Cardiac fibroblast (primary cell): ENCODE results near the gene HNRNPDL.
"Not testable (repeated sequence)": the region's sequence is repeated elsewhere in the genome, so short reads cannot be mapped to it uniquely, and the experiment has no call there.

Experiments
- DNase-seq, 2 donors: peaks; one replicate each; pipeline versions ENCODE4 v3.0.0 to v3.0.0-alpha.2; 2010; ENCODE audit warnings: low read depth in 2 of 2
- H3K4me3 ChIP-seq, 2 donors: replicated peaks in 1 of 2; 1 replicate in 1 of 2; 2 replicates in 1 of 2; pipeline ENCODE4 v1.5.1; 2011; ENCODE audit warnings: low read depth in 2 of 2, low read length in 2 of 2, mild to moderate bottlenecking in 2 of 2, moderate library complexity in 1 of 2
- CTCF ChIP-seq: IDR thresholded peaks from one replicate; pipeline ENCODE4 v1.5.1; 2011; ENCODE audit warnings: low read depth, mild to moderate bottlenecking, low read length, inconsistent platforms

Gene HNRNPDL

GRCh38 chr4:82419451-82419850 is 10.8 kb downstream of the HNRNPDL start:
- DNase-seq = no peak
- no peak for TF ChIP-seq CTCF
- H3K4me3 ChIP-seq = no peak overlapping the region

GRCh38 chr4:82415922-82416365 is 14.3 kb downstream of the HNRNPDL start:
- no peak for DNase-seq
- H3K4me3 ChIP-seq = no peak overlapping the region
- no peak for TF ChIP-seq CTCF

- not testable (repeated sequence) for DNase-seq, H3K4me3 ChIP-seq
These were observed 15.2 kb downstream of the HNRNPDL start for GRCh38 chr4:82415061-82415460.

- TF ChIP-seq CTCF = no peak
- DNase-seq = peak in 1 of 2 donors; percentile 43
- H3K4me3 ChIP-seq = no peak overlapping the region
These were observed 26.5 kb downstream of the HNRNPDL start for GRCh38 chr4:82403725-82404124.

- DNase-seq = no peak
- H3K4me3 ChIP-seq = no peak overlapping the region
- no peak for TF ChIP-seq CTCF
These were observed 28.0 kb downstream of the HNRNPDL start for GRCh38 chr4:82402196-82402775.

GRCh38 chr4:82401600-82401999 is 28.7 kb downstream of the HNRNPDL start:
- no peak for TF ChIP-seq CTCF
- no peak for DNase-seq
- H3K4me3 ChIP-seq = no peak overlapping the region

GRCh38 chr4:82398263-82398662 is 32.0 kb downstream of the HNRNPDL start:
- no peak overlapping the region for H3K4me3 ChIP-seq
- no peak for TF ChIP-seq CTCF
- no peak for DNase-seq
